Ovary (tissue), 9 donors: Measurements from ENCODE around the gene GLG1. TPM values are rescaled to one million over a fixed set of nuclear protein-coding genes. Genes with fewer than 3 reads are reported as not detected.
"Not testable (repeated sequence)": the region's sequence is repeated elsewhere in the genome, so short reads cannot be mapped to it uniquely, and the experiment has no call there.

Experiments used
- DNase-seq, 5 donors: peaks; one replicate each; pipeline ENCODE4 v3.0.0-alpha.2; 2019 to 2020
- H3K27ac ChIP-seq, 2 donors: fragments of 200-600 bp; one replicate each; pipeline versions ENCODE4 v1.5.1 to v1.8.0; 2019 to 2022
- H3K27me3 ChIP-seq: fragments of 200-600 bp; one replicate; pipeline ENCODE4 v1.8.0; 2022
- H3K36me3 ChIP-seq: fragments of 200-600 bp; sonication (generic); one replicate; pipeline ENCODE4 v1.5.1; 2019
- H3K4me1 ChIP-seq: one replicate; pipeline ENCODE4 v1.8.1; 2013; ENCODE audit warnings: mild to moderate bottlenecking, moderate library complexity; ENCODE audit not compliant: insufficient read depth
- H3K4me3 ChIP-seq: fragments of 200-600 bp; sonication (generic); one replicate; pipeline ENCODE4 v1.5.1; 2017
- H3K9me3 ChIP-seq, 2 donors: fragments of 200-600 bp in 1 of 2; sonication (generic) in 1 of 2; one replicate each; pipeline versions ENCODE4 v1.5.1 to v1.8.1; 2013 to 2019; ENCODE audit warnings: mild to moderate bottlenecking in 1 of 2, moderate library complexity in 1 of 2
- CTCF ChIP-seq, 3 donors: fragments of 450-650 bp in 2 of 3; fragments of 200-600 bp in 1 of 3; IDR thresholded peaks; one replicate each; pipeline versions ENCODE4 v1.5.1 to v1.8.0; 2016 to 2022; ENCODE audit warnings: antibody characterized with exemption in 3 of 3, mild to moderate bottlenecking in 1 of 3
- EP300 ChIP-seq: sonication (generic); formaldehyde crosslinking; IDR thresholded peaks from one replicate; pipeline ENCODE4 v1.6.1; 2017; ENCODE audit warnings: antibody characterized with exemption
- POLR2A ChIP-seq: fragments of 450-650 bp; IDR thresholded peaks from one replicate; pipeline ENCODE4 v1.6.1; 2017; ENCODE audit warnings: antibody characterized with exemption, mild to moderate bottlenecking, moderate library complexity
- WGBS, 3 donors: extraction: QIAGEN DNeasy Blood & Tissue Kit in 1 of 3; methylation state at CpG; one replicate each; pipeline versions ENCODE4 v1.1.5 to v1.1.7; 2013 to 2017; 5-methylcytosine and 5-hydroxymethylcytosine counted together
- intact Hi-C, 4 donors: fragments of 100-400 bp; cut with DNase I; formaldehyde crosslinking; loops; one replicate each; pipeline versions ENCODE4 v1.11.0 to v1.15.1; 2022 to 2023
- polyA plus RNA-seq, 2 donors: library from polyadenylated mRNA; stranded (reverse); fragments of 200-250 nt in 1 of 2; fragments of 350-450 nt in 1 of 2; fragmentation: Illumina TruSeq in 1 of 2; extraction: RNeasy Lipid Tissue Mini Kit (QIAGEN cat#74804) in 1 of 2; gene quantifications; one replicate each; pipeline ENCODE4 v1.2.3, GENCODE V29; 2013 to 2014
- total RNA-seq, 7 donors: library from RNA; depleted of rRNA in 2 of 7; stranded (reverse); fragments of >200 nt in 2 of 7; fragmentation: NEBNext Ultra II Directional in 3 of 7; extraction: Animal tissue kit (Norgen Biotek cat#: 25700) in 3 of 7; gene quantifications; one replicate each; pipeline versions ENCODE4 v1.1.0 to v1.2.4, GENCODE V29; 2016 to 2023
- donor health status: DM: no; HTN: no; CAD: no; lungs with moderate emphysema.
- donor health status: DM: no; HTN: no; CAD: no.
- donor health status: Bipolar disorder and iron deficiency.
- donor health status: DM: yes; HTN: yes; CAD: no.
- donor health status: DM: no; HTN: no; CAD: no.
- donor health status: DM: yes; HTN: yes; CAD: no.

Gene GLG1
- total and polyA plus RNA-seq, 9 donors = 88.9 to 171 (median 154) TPM

DNA sequence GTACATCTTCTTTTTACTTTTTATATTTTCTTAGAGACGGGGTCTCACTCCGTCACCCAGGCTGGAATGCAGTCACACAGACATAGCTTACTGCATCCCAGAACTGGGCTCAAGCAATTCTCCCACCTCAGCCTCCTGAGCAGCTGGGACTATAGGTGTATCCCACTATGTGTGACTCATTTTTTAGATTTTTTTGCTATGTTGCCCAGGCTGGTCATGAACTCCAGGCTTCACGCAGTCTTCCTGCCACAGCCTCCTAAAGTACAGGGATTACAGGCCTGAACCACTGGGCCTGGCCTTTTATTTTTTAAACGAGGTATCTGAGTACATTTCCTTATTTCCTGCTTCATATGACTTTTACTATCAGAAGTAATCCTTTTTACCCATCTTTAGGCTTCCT, 48.0 kb downstream of the GLG1 start:
- no peak overlapping the region for H3K4me3 ChIP-seq
- no peak for TF ChIP-seq CTCF (IDR thresholded peaks at IDR 0.05)
- TF ChIP-seq EP300 = no peak
- TF ChIP-seq POLR2A = no peak
- no peaks in the 10 kb centered on the region for H3K9me3 ChIP-seq
- H3K36me3 ChIP-seq = no peaks in the 10 kb centered on the region
- H3K27me3 ChIP-seq = no peaks in the 10 kb centered on the region
- peaks cover 2% of the 10 kb centered on the region for H3K4me1 ChIP-seq
- DNase-seq = no peak
- WGBS, 3 donors = 58 to 74% (median 72%) methylated on average over 4 of the region's 4 CpGs
- intact Hi-C loops = no loop called here
- no peak overlapping the region for H3K27ac ChIP-seq

- H3K9me3 ChIP-seq = no peaks in the 10 kb centered on the region
- H3K27ac ChIP-seq = no peak overlapping the region
- TF ChIP-seq EP300 (no peak), POLR2A (no peak), CTCF (IDR thresholded peaks at IDR 0.05) (no peak)
- H3K27me3 ChIP-seq = no peaks in the 10 kb centered on the region
- no peak overlapping the region for H3K4me3 ChIP-seq
- intact Hi-C loops = no loop called here
- WGBS, 3 donors = 88 to 96% (median 93%) methylated on average over 1 of the region's 1 CpG
- peaks cover 2% of the 10 kb centered on the region for H3K4me1 ChIP-seq
- H3K36me3 ChIP-seq = no peaks in the 10 kb centered on the region
- DNase-seq = no peak
These were observed 49.6 kb downstream of the GLG1 start for GRCh38 chr16:74557275-74557674.

GRCh38 chr16:74556375-74556922, 50.5 kb downstream of the GLG1 start:
- no peak for DNase-seq
- Histone ChIP-seq H3K4me1 (peaks cover 2% of the 10 kb centered on the region), H3K9me3 (no peaks in the 10 kb centered on the region), H3K27me3 (no peaks in the 10 kb centered on the region), H3K36me3 (no peaks in the 10 kb centered on the region), H3K4me3 (no peak overlapping the region), H3K27ac (no peak overlapping the region)
- WGBS, 3 donors = 97 to 98% (median 98%) methylated on average over 1 of the region's 1 CpG
- TF ChIP-seq CTCF (IDR thresholded peaks at IDR 0.05) (no peak), EP300 (no peak), POLR2A (no peak)
- intact Hi-C loops = no loop called here

DNA sequence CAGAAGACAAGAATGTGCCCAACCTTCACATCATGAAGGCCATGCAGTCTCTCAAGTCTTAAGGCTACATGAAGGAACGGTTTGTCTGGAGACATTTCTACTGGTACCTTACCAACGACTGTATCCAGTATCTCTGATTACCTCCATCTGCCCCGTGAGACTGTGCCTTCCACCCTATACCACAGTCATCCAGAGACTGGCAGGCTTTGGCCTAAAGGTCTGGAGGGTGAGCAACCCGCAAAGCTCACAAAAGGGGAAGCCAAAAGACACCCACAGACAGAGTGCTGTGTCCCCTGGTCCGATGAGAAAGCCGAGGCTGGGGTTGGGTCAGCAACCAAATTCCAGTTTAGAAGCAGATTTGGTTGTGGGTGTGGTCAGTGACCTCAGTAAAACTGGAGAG, 54.6 kb downstream of the GLG1 start:
- intact Hi-C loops, H3K4me1 ChIP-seq, H3K27ac ChIP-seq, H3K4me3 ChIP-seq, DNase-seq, H3K27me3 ChIP-seq, H3K36me3 ChIP-seq, H3K9me3 ChIP-seq: not testable (repeated sequence)
- 92 to 97% (median 93%) methylated on average over 4 to 6 of the region's 6 CpGs for WGBS, 3 donors

GRCh38 chr16:74550227-74551019, 56.5 kb downstream of the GLG1 start:
- H3K27ac ChIP-seq, H3K36me3 ChIP-seq, DNase-seq, intact Hi-C loops, H3K4me3 ChIP-seq, H3K27me3 ChIP-seq, H3K9me3 ChIP-seq, H3K4me1 ChIP-seq: not testable (repeated sequence)
- 50 to 67% (median 62%) methylated on average over 5 to 7 of the region's 7 CpGs for WGBS, 3 donors

DNA sequence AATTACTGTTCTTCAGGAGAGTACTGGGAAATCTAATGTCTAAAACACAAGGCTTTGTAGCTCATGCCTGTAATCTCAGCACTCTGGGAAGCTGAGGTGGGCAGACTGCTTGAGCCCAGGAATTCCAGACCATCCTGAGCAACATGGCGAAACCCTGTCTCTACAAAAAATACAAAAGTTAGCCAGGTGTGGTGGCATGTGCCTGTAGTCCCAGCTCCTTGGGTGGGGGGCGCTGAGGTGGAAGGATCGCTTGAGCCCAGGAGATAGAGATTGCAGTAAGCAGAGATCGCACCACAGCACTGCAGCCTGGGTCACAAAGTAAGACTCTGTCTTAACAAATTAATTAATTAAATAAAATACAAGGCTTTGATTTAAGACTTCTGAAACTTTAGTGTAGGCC, 60.8 kb downstream of the GLG1 start:
- H3K27ac ChIP-seq, H3K9me3 ChIP-seq, intact Hi-C loops, H3K4me3 ChIP-seq, H3K4me1 ChIP-seq, H3K27me3 ChIP-seq, H3K36me3 ChIP-seq, DNase-seq: not testable (repeated sequence)
- WGBS, 3 donors = 97 to 100% (median 98%) methylated on average over 4 of the region's 4 CpGs

DNA sequence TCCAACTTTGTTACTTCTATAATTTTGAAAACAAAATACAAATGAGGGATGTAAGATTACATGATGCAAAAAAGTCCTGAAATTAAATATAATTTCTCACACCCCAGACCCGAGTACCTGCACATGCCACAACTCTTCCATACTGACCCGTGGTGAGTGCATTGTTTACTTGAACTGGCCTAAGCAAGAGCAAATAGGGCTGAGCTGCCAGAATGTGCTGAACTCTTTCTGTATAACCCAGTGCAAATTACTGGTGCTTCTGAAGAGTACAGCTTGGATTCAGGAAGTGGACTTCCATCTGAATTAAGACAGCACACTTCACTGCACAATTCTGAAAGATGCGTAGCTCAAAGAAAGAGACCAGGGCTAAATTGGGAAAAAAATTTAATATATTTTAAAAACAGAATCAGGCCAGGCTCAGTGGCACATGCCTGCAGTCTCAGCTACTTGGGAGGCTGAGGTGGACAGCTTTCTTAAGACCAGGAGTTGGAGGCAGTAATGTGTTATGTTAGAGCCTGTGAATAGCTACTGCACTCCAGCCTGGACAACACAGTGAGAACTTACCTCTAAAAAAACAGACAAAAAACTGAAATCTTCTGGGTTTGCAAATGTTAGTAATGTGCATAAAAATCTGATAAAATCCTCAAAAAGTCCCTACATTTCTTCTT, 63.9 kb downstream of the GLG1 start:
- H3K36me3 ChIP-seq, intact Hi-C loops: not testable (repeated sequence)
- 86 to 94% (median 90%) methylated on average over 1 to 2 of the region's 3 CpGs for WGBS, 3 donors

DNA sequence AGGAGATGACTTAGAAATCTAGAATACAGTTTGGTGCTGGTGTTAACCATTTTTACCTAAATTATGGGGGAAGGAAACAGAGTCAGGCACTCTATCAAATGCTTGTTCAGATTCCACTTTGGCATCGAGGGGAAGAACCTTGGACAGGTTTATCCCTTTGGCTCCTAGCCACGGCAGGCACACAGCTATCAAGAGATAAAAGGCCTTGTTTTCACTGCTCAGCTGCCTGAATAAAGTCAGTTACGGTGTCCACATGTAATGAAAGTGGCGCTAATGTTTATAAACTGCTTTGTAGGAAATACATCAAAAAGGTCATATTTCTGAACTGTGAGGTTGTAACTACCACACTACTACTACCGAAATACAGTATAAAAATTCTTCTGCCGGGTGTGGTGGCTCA, 66.3 kb downstream of the GLG1 start:
- WGBS, 3 donors = 39 to 50% (median 49%) methylated on average over 6 of the region's 6 CpGs
- H3K4me3 ChIP-seq, H3K36me3 ChIP-seq, H3K27me3 ChIP-seq, H3K9me3 ChIP-seq, H3K4me1 ChIP-seq, DNase-seq, intact Hi-C loops, H3K27ac ChIP-seq: not testable (repeated sequence)

More for the DNA sequence above, 63.9 kb downstream of the GLG1 start:
- not testable (repeated sequence) for H3K4me3 ChIP-seq, H3K27ac ChIP-seq, DNase-seq, H3K27me3 ChIP-seq, H3K4me1 ChIP-seq, H3K9me3 ChIP-seq
